Measurements from ENCODE around the gene CMTM8.

DNA sequence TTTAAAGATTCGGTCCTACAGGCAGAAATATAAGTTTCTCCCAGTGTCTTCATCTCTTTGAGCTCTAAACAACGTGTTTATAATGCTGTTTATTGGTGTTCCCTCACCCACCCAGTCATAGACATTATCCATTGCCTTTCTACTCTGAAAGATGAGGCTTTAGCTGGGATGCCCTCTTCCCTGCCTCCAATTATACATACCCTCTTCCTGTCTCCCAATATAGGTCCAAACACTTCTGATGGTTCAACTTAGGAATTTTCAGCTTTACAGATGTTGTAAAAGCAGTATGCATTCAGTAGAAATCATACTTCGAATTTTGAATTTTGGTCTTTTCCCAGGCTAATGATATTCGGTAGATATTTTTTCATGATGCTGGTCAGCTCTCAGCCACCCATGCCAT is 2.6 kb downstream of the CMTM8 start:
- TF ChIP-seq CTCF (IDR thresholded peaks at IDR 0.05) (no peak), AR (CRISPR knock-in tag; IDR thresholded peaks at IDR 0.05) (no peak), CDX4 (CRISPR knock-in tag; IDR thresholded peaks at IDR 0.05; ENCODE audit: borderline replicate concordance) (no peak), NFYB (CRISPR knock-in tag; conservative IDR thresholded peaks at IDR 0.05; ENCODE audit: low read depth) (no peak), IRF2 (CRISPR knock-in tag; IDR thresholded peaks at IDR 0.05; ENCODE audit: borderline replicate concordance, low read depth) (no peak), FOXP1 (CRISPR knock-in tag; IDR thresholded peaks at IDR 0.05; ENCODE audit: borderline replicate concordance) (no peak), CREB1 (CRISPR knock-in tag; IDR thresholded peaks at IDR 0.05) (no peak), ELF4 (CRISPR knock-in tag; IDR thresholded peaks at IDR 0.05; ENCODE audit: low read depth) (no peak)
- TF ChIP-seq, protein P1, sequence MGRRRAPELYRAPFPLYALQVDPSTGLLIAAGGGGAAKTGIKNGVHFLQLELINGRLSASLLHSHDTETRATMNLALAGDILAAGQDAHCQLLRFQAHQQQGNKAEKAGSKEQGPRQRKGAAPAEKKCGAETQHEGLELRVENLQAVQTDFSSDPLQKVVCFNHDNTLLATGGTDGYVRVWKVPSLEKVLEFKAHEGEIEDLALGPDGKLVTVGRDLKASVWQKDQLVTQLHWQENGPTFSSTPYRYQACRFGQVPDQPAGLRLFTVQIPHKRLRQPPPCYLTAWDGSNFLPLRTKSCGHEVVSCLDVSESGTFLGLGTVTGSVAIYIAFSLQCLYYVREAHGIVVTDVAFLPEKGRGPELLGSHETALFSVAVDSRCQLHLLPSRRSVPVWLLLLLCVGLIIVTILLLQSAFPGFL (CRISPR knock-in tag; IDR thresholded peaks at IDR 0.05; ENCODE audit: borderline replicate concordance), result no peak
